ENCODE data around the gene EPB41L1.

EPB41L1 gene

GRCh38 chr20:36235892-36236785 lies 81.6 kb downstream of the EPB41L1 start, which contains the start of gene AAR2:
Gene AAR2, plus strand, starts transcription at chr20:36236478. Its CDS starts 3,391 bp downstream, at chr20:36239869.
- H3K9me3 ChIP-seq (ENCODE audit: control extremely low read depth in 1 of 5, control insufficient read depth in 4 of 5, insufficient read depth in 2 of 5, low read depth in 1 of 5, low read length in 4 of 5): no peaks in the 10 kb centered on the region
- DNase-seq: peak; percentile 62 to 81 (median 76)
- peaks cover 2 to 18% (median 10%) of the 10 kb centered on the region in 4 experiments for H3K36me3 ChIP-seq (ENCODE audit: control insufficient read depth in 4 of 4, insufficient read depth in 4 of 4, low read length in 3 of 4)
- H3K27me3 ChIP-seq (replicated peaks in 2 of 5; ENCODE audit: control insufficient read depth in 4 of 5, insufficient read depth in 5 of 5, low read length in 4 of 5): no peaks in the 10 kb centered on the region
- 25% methylated on average over 35 of the region's 44 CpGs for WGBS (ENCODE audit: insufficient coverage)
- CTCF ChIA-PET: interaction anchor here (0.6 to 1.9 kb wide), 3 partner anchors 9 to 216 kb away, joined by 3 to 8 read pairs (median 4); no protein-coding TSS in a partner anchor
- H3K4me1 ChIP-seq (ENCODE audit: control extremely low read depth in 1 of 4, control insufficient read depth in 4 of 4, insufficient read depth in 4 of 4, low read length in 3 of 4): peaks cover 5 to 27% (median 18%) of the 10 kb centered on the region in 4 experiments
- H3K27ac ChIP-seq (ENCODE audit: insufficient read depth in 1 of 2, low read depth in 1 of 2, low read length in 2 of 2, poor library complexity in 1 of 2, severe bottlenecking in 2 of 2): peak within 1 kb of the TSS; percentile 88 to 91
- POLR2A ChIA-PET: no interaction called here
- peak within 1 kb of the TSS; percentile 71 to 97 (median 86) for H3K4me3 ChIP-seq (ENCODE audit: control insufficient read depth in 1 of 7, extremely low read depth in 1 of 7, insufficient read depth in 4 of 7, low read depth in 2 of 7, low read length in 6 of 7)

DNA sequence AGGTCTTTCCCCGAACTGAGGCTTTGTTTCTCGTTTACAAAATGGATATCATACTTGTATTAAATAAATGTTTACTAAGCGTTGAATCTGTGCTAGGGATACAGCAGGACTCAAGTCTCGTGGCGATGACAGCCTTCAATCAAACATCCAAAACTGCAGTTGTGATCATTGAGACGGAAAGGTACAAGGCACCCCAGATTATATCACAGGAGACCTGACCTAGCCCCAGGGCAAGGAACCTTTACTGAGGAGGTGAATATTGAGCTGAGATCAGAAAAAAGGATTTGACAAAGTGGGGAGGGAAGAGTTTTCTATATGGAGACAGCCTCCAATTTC lies 82.2 kb downstream of the EPB41L1 start:
- H3K4me1 ChIP-seq (ENCODE audit: control extremely low read depth in 1 of 4, control insufficient read depth in 4 of 4, insufficient read depth in 4 of 4, low read length in 3 of 4): peaks cover 5 to 27% (median 18%) of the 10 kb centered on the region in 4 experiments
- no peaks in the 10 kb centered on the region for H3K9me3 ChIP-seq (ENCODE audit: control extremely low read depth in 1 of 5, control insufficient read depth in 4 of 5, insufficient read depth in 2 of 5, low read depth in 1 of 5, low read length in 4 of 5)
- no CpG with 5 or more reads among the region's 6 CpGs for whole genome bisulfite sequencing (ENCODE audit: insufficient coverage)
- ChIA-PET POLR2A (no interaction called here), CTCF (interaction anchor here (1.7 to 1.9 kb wide), 2 partner anchors 8 to 202 kb away, joined by 3 to 8 read pairs; no protein-coding TSS in a partner anchor)
- no peak for DNase-seq
- no peaks in the 10 kb centered on the region for H3K27me3 ChIP-seq (replicated peaks in 2 of 5; ENCODE audit: control insufficient read depth in 4 of 5, insufficient read depth in 5 of 5, low read length in 4 of 5)
- peak overlapping the region; percentile 71 to 97 (median 86) for H3K4me3 ChIP-seq (ENCODE audit: control insufficient read depth in 1 of 7, extremely low read depth in 1 of 7, insufficient read depth in 4 of 7, low read depth in 2 of 7, low read length in 6 of 7)
- peaks cover 2 to 23% (median 12%) of the 10 kb centered on the region in 4 experiments for H3K36me3 ChIP-seq (ENCODE audit: control insufficient read depth in 4 of 4, insufficient read depth in 4 of 4, low read length in 3 of 4)
- H3K27ac ChIP-seq (ENCODE audit: insufficient read depth in 1 of 2, low read depth in 1 of 2, low read length in 2 of 2, poor library complexity in 1 of 2, severe bottlenecking in 2 of 2): peak overlapping the region; percentile 88 to 91

- Histone ChIP-seq H3K36me3 (ENCODE audit: control insufficient read depth in 4 of 4, insufficient read depth in 4 of 4, low read length in 3 of 4) (peaks cover 2 to 26% (median 12%) of the 10 kb centered on the region in 4 experiments), H3K4me3 (ENCODE audit: control insufficient read depth in 1 of 7, extremely low read depth in 1 of 7, insufficient read depth in 4 of 7, low read depth in 2 of 7, low read length in 6 of 7) (peak overlapping the region in 6 of 7 experiments; percentile 75 to 97 (median 88))
- WGBS (ENCODE audit: insufficient coverage): 86% methylated on average over 1 of the region's 5 CpGs
These were observed 82.9 kb downstream of the EPB41L1 start for GRCh38 chr20:36237477-36237876.

GRCh38 chr20:36238153-36238552 lies 83.6 kb downstream of the EPB41L1 start:
- POLR2A ChIA-PET: no interaction called here

More at GRCh38 chr20:36237477-36237876, 82.9 kb downstream of the EPB41L1 start:
- ChIA-PET POLR2A (no interaction called here), CTCF (interaction anchor here (1.0 to 1.9 kb wide), 2 partner anchors 8 to 12 kb away, joined by 3 to 8 read pairs; no protein-coding TSS in a partner anchor)
- peaks cover 5 to 26% (median 18%) of the 10 kb centered on the region in 4 experiments for H3K4me1 ChIP-seq (ENCODE audit: control extremely low read depth in 1 of 4, control insufficient read depth in 4 of 4, insufficient read depth in 4 of 4, low read length in 3 of 4)
- DNase-seq: no peak
- H3K27me3 ChIP-seq (replicated peaks in 2 of 5; ENCODE audit: control insufficient read depth in 4 of 5, insufficient read depth in 5 of 5, low read length in 4 of 5): no peaks in the 10 kb centered on the region
- H3K27ac ChIP-seq (ENCODE audit: insufficient read depth in 1 of 2, low read depth in 1 of 2, low read length in 2 of 2, poor library complexity in 1 of 2, severe bottlenecking in 2 of 2): peak overlapping the region in 1 of 2 experiments; percentile 91
- no peaks in the 10 kb centered on the region for H3K9me3 ChIP-seq (ENCODE audit: control extremely low read depth in 1 of 5, control insufficient read depth in 4 of 5, insufficient read depth in 2 of 5, low read depth in 1 of 5, low read length in 4 of 5)

DNA sequence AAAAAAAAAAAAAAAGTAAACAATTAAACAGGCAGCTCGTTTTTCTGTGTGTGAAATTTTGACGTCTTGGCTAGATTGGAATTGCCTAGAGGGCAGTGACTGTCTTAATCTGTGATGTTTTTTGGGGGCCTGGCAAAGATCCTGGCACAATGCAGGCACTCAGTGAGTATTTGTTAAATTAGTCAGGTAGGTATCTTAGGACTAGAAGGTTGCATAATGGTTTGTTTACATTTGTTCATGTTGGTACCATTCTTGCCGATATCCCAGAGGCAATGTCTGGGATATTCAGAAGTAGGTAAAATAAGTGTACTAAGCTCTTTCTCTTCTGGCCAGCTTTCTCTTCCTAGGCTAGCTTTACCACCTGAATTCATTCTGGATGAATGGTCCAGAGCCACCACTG lies 84.2 kb downstream of the EPB41L1 start:
- ChIA-PET POLR2A (no interaction called here), CTCF (no interaction called here)
- 100% methylated on average over 1 of the region's 3 CpGs for WGBS (ENCODE audit: insufficient coverage)
- Histone ChIP-seq H3K27me3 (replicated peaks in 2 of 5; ENCODE audit: control insufficient read depth in 4 of 5, insufficient read depth in 5 of 5, low read length in 4 of 5) (no peaks in the 10 kb centered on the region), H3K27ac (ENCODE audit: insufficient read depth in 1 of 2, low read depth in 1 of 2, low read length in 2 of 2, poor library complexity in 1 of 2, severe bottlenecking in 2 of 2) (no peak overlapping the region), H3K36me3 (ENCODE audit: control insufficient read depth in 4 of 4, insufficient read depth in 4 of 4, low read length in 3 of 4) (peaks cover 2 to 36% (median 20%) of the 10 kb centered on the region in 4 experiments), H3K9me3 (ENCODE audit: control extremely low read depth in 1 of 5, control insufficient read depth in 4 of 5, insufficient read depth in 2 of 5, low read depth in 1 of 5, low read length in 4 of 5) (no peaks in the 10 kb centered on the region), H3K4me3 (ENCODE audit: control insufficient read depth in 1 of 7, extremely low read depth in 1 of 7, insufficient read depth in 4 of 7, low read depth in 2 of 7, low read length in 6 of 7) (no peak overlapping the region), H3K4me1 (ENCODE audit: control extremely low read depth in 1 of 4, control insufficient read depth in 4 of 4, insufficient read depth in 4 of 4, low read length in 3 of 4) (peaks cover 5 to 19% (median 14%) of the 10 kb centered on the region in 4 experiments)
- DNase-seq: no peak

More at GRCh38 chr20:36238153-36238552, 83.6 kb downstream of the EPB41L1 start:
- H3K4me3 ChIP-seq (ENCODE audit: control insufficient read depth in 1 of 7, extremely low read depth in 1 of 7, insufficient read depth in 4 of 7, low read depth in 2 of 7, low read length in 6 of 7): no peak overlapping the region
- CTCF ChIA-PET: interaction anchor here (1.0 kb wide), 1 partner anchor 12 kb away, joined by 3 read pairs; no protein-coding TSS in a partner anchor
- no peaks in the 10 kb centered on the region for H3K9me3 ChIP-seq (ENCODE audit: control extremely low read depth in 1 of 5, control insufficient read depth in 4 of 5, insufficient read depth in 2 of 5, low read depth in 1 of 5, low read length in 4 of 5)
- H3K27ac ChIP-seq (ENCODE audit: insufficient read depth in 1 of 2, low read depth in 1 of 2, low read length in 2 of 2, poor library complexity in 1 of 2, severe bottlenecking in 2 of 2): no peak overlapping the region
- WGBS (ENCODE audit: insufficient coverage): 94% methylated on average over 2 of the region's 3 CpGs
- H3K4me1 ChIP-seq (ENCODE audit: control extremely low read depth in 1 of 4, control insufficient read depth in 4 of 4, insufficient read depth in 4 of 4, low read length in 3 of 4): peaks cover 5 to 20% (median 15%) of the 10 kb centered on the region in 4 experiments
- peak in 2 of 3 donors; percentile 29 to 50 for DNase-seq
- H3K27me3 ChIP-seq (replicated peaks in 2 of 5; ENCODE audit: control insufficient read depth in 4 of 5, insufficient read depth in 5 of 5, low read length in 4 of 5): no peaks in the 10 kb centered on the region
- H3K36me3 ChIP-seq (ENCODE audit: control insufficient read depth in 4 of 4, insufficient read depth in 4 of 4, low read length in 3 of 4): peaks cover 2 to 30% (median 17%) of the 10 kb centered on the region in 4 experiments

GRCh38 chr20:36240076-36240475 lies 85.5 kb downstream of the EPB41L1 start:
- WGBS (ENCODE audit: insufficient coverage): 94% methylated on average over 12 of the region's 12 CpGs
- peaks cover 5 to 19% (median 14%) of the 10 kb centered on the region in 4 experiments for H3K4me1 ChIP-seq (ENCODE audit: control extremely low read depth in 1 of 4, control insufficient read depth in 4 of 4, insufficient read depth in 4 of 4, low read length in 3 of 4)
- CTCF ChIA-PET: no interaction called here
- H3K4me3 ChIP-seq (ENCODE audit: control insufficient read depth in 1 of 7, extremely low read depth in 1 of 7, insufficient read depth in 4 of 7, low read depth in 2 of 7, low read length in 6 of 7): no peak overlapping the region
- POLR2A ChIA-PET: no interaction called here
- H3K36me3 ChIP-seq (ENCODE audit: control insufficient read depth in 4 of 4, insufficient read depth in 4 of 4, low read length in 3 of 4): peaks cover 4 to 49% (median 29%) of the 10 kb centered on the region in 4 experiments
- no peak overlapping the region for H3K27ac ChIP-seq (ENCODE audit: insufficient read depth in 1 of 2, low read depth in 1 of 2, low read length in 2 of 2, poor library complexity in 1 of 2, severe bottlenecking in 2 of 2)
- H3K9me3 ChIP-seq (ENCODE audit: control extremely low read depth in 1 of 5, control insufficient read depth in 4 of 5, insufficient read depth in 2 of 5, low read depth in 1 of 5, low read length in 4 of 5): no peaks in the 10 kb centered on the region
- no peaks in the 10 kb centered on the region for H3K27me3 ChIP-seq (replicated peaks in 2 of 5; ENCODE audit: control insufficient read depth in 4 of 5, insufficient read depth in 5 of 5, low read length in 4 of 5)
- no peak for DNase-seq

- no peak overlapping the region for H3K4me3 ChIP-seq (ENCODE audit: control insufficient read depth in 1 of 7, extremely low read depth in 1 of 7, insufficient read depth in 4 of 7, low read depth in 2 of 7, low read length in 6 of 7)
- ChIA-PET POLR2A (no interaction called here), CTCF (no interaction called here)
- H3K36me3 ChIP-seq (ENCODE audit: control insufficient read depth in 4 of 4, insufficient read depth in 4 of 4, low read length in 3 of 4): peaks cover 14 to 65% (median 44%) of the 10 kb centered on the region in 4 experiments
- no peak for DNase-seq
- WGBS (ENCODE audit: insufficient coverage): 90% methylated on average over 2 of the region's 4 CpGs
- H3K9me3 ChIP-seq (ENCODE audit: control extremely low read depth in 1 of 5, control insufficient read depth in 4 of 5, insufficient read depth in 2 of 5, low read depth in 1 of 5, low read length in 4 of 5): no peaks in the 10 kb centered on the region
- H3K27ac ChIP-seq (ENCODE audit: insufficient read depth in 1 of 2, low read depth in 1 of 2, low read length in 2 of 2, poor library complexity in 1 of 2, severe bottlenecking in 2 of 2): no peak overlapping the region
- no peaks in the 10 kb centered on the region for H3K27me3 ChIP-seq (replicated peaks in 2 of 5; ENCODE audit: control insufficient read depth in 4 of 5, insufficient read depth in 5 of 5, low read length in 4 of 5)
- peaks cover 5 to 13% (median 9%) of the 10 kb centered on the region in 4 experiments for H3K4me1 ChIP-seq (ENCODE audit: control extremely low read depth in 1 of 4, control insufficient read depth in 4 of 4, insufficient read depth in 4 of 4, low read length in 3 of 4)
These were observed 87.1 kb downstream of the EPB41L1 start for GRCh38 chr20:36241678-36242077.

All from common myeloid progenitor, CD34-positive (primary cell).